Cerebellar nuclear complex (tissue), 1 donor: ENCODE data around the gene TRPV2.
"Not testable (repeated sequence)": the region's sequence is repeated elsewhere in the genome, so short reads cannot be mapped to it uniquely, and the experiment has no call there.

Source experiments
- DNase-seq, 2 experiments: peaks; one replicate each; lab custom pipeline; 2025; lab: John Stamatoyannopoulos, UW

Gene TRPV2

DNA sequence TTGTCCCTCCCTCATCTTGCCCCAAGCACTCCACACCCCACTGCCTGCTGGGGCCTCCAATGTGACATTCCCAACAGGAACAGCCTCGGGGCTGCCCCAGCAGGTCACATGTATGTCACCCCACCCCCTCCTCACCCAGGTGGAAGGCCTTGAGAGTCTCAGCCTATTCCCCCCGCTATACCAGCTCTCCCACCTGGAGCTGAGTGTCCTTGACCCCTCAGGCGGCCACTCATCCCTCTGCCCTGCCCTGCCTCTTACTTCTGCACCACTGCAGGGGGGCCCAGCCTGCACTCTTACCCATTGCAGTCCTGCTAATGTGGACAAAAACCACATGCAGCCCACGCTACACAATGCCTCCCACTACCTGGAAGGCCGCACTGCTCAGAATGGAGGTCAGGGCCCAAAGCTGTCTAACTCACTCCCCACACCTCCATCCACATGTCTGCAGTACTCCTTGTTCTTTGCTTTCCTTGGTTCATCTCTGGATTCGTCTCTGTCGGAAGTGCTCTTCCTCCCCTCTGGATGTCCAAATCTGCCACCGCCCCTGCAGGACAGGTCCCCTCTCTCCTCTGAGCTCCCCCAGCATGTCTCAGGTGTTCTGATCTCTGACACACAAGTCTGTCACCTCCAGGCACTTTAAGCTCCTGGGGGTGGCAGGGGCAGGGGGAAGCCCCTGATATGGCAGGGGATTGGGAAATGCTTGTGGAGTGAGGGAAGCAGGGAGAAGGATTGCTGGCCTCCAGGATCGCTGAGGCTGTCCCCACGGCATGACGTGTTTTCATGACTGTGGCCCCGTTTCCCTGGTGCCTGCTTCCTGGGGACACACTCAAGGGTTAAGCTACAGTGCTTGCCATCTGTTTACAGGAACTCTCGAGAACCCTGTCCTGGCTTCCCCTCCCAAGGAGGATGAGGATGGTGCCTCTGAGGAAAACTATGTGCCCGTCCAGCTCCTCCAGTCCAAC lies 20.8 kb downstream of the TRPV2 start:
- DNase-seq = no peak

DNA sequence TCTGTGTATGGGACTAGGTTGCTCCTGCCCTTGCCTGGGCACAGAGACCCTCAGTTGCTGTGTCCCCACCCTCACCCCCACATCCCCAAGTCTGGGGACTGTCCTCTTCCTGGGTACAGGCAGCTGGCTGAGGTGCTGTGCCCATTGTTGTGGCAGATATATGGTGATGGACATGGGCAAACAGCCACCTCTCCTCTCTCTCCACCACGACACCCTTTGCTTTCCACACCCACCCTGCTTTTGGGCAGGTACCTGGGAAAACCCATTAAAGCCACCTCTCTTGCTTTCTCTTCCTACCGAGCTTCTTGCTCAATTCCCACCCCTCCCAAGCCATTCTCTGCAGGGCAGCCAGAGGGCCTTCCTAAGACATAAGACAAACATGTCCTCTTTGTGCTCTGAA lies 21.7 kb downstream of the TRPV2 start:
- DNase-seq = no peak

DNA sequence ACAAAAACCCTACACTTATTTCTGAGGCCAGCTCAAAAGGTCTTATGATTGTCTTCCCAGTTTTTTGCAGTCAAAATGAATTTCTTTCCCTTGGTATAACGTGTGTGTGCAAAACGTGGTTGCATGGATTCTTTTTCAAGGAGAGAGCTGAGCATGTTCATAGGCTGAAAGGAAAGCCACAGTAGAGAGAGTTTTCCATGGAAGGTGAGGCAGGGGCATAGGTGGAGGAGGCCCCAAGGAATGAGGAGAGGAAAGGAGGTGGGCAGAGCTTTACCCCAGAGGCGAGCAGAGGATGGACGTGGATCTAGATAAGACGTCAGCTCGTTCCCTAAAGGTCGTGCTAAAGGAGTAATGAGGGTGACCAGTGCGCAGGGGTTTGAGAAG lies 22.8 kb downstream of the TRPV2 start:
- DNase-seq = no peak

DNA sequence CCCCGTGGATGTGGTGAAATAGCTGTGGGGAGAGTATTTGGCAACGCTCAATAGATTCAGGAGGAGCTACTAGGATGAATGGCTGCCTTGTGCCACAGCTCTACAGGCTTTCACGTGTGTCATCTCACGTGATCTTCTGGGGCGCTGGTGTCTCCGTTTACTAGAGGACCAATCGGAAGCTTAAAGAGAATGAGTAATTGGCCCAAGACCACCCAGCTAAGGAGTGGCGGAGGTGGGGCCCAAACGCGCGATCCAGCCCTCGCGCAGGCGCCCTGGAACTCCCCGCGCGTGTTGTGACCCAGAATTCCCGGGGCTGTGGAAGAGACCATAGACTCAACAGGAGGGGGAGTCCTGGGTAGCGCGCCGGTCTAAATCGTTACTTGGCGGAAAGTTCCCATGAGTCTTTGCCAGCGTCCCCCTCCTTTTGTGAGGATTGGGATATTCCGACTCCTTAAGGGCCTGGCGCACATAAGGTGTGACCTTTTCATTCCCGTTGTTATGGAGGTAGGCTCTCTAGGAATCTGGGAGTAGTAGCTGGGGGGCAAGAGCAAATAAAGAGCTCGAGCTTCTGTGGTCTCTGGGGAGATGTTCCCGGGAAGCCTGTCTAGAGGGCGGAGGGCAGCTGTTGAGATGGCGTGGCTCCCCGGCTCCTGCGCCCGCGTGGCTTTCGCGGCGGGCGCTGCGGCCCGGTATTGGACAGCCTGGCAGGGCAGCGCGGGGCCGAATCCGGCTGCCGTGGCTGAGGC lies 23.4 kb downstream of the TRPV2 start:
- DNase-seq = peak; percentile 74 to 79

DNA sequence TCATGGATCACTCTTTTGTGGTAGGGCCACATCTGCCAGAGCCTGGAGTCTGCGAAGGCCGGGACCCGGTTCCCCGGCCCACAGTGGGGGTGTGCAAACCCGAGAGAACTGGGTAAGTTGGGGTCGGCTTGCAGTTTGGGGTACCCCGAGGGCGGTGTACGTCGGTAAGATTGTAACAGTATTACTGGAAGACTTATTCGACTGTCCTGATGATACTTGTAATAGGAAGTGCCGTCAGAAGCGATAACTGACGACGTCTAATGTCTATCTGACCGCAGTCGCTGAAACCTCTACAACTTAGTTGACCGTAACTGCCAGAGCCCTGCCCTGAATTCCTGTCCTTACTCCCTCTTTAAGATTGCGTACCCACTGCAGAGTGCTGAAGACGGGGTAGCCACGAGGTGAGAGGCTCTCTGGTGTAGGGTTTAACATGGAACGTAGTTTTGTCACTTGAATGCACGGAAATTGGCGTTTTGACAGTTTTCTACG lies 24.0 kb downstream of the TRPV2 start:
- DNase-seq = no peak

- DNase-seq = no peak
Observed at GRCh38 chr17:16439811-16440351, 24.5 kb downstream of the TRPV2 start.

GRCh38 chr17:16440354-16440753 lies 25.0 kb downstream of the TRPV2 start:
- DNase-seq = not testable (repeated sequence)

GRCh38 chr17:16440901-16441629 lies 25.7 kb downstream of the TRPV2 start:
- DNase-seq = no peak

DNA sequence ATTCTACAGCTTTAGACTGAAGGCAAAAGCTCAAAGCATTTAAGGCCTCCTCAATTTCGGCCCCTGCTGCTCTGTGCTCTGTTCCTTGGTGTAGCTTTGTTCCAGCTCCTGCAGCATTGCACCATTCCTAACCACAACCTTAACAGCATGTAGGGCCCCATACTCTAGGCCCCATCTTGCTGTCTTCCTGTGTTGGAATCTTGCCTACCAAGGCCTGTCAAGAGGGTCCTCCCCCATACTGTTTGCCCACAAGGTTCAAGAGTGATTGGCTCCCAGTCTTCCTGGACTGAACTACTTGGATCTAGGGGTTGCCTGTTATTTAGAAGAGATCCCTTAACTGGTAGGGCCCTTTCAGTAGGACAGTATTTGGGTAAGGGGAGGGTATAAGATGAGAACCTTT lies 26.8 kb downstream of the TRPV2 start:
- no peak for DNase-seq

DNA sequence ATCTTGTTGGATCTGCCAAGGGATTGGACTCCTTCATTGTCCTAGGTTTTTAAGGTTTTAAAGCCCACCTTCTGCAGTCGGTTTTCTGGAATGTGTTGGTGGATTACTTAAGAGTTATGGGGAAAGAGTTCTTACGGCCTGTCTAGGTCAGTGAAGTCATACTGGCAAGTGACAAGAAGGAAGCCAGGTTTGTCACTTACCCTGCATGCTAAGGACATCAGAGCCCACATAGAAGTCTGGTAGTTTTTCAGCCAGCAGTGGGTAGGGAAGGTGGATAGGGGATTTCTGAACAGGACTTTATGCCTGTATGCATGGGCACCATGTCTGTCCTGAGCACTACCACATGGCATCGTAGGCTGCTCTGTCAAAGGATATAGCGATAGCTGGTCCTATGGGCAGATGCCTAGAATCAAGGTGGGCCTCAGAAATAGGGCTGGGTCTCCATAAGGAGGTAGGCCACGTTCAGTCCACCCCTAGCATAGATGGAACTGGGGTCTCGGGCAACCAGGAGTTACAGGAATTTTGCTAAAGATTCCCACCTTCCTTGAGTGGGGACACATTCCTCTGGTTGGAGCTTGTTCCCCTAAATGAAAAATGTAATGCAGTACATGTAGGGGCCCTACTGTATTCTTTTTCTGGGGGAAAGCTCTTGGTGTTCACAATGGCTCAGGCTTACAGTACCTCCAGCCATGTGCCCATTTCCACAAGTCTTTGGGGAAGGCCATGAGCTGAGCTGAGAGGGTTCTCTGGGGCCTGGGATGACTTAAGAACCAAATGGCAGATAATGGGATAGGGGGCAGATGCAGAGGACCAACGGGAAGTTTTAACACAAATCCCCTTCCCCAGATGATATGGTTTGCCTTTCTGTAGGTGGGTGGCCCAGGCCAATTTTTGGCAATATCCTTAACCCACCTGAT lies 27.5 kb downstream of the TRPV2 start:
- no peak for DNase-seq

- no peak for DNase-seq
Observed at GRCh38 chr17:16443511-16444257, 28.3 kb downstream of the TRPV2 start.

DNA sequence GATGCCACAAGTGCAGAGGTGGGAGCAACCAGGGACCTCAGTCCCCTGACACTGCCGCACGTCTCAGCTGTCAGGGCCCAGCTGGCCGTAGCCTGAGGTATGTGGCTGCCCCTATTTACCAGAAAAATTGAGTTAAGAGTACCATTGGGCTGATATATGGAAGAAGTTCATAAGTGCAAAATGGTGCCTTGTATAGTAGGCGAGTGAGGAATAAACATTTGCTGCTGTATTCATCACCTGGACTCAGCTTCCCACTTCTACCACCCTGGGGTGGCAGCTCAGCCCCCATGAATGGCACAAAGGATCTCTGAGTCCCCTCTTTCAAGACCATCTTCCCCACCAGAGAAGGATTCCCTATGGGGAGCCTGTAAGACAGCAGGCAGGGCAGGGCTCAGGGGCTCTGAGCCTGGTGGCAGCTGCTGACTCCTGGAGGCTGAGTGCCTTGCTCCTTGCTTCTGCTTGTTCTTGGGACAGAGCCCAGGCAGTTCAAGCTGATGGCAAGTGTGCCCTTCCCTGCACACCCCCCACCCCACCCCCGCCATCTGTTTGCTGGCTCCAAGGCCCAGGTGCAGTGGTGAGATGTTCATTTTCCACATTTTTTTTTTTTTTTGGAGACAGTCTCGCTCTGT lies 29.0 kb downstream of the TRPV2 start:
- no peak for DNase-seq

- no peak for DNase-seq
Observed at GRCh38 chr17:16446338-16446983, 31.1 kb downstream of the TRPV2 start.

- DNase-seq = no peak
Observed at GRCh38 chr17:16447676-16448075, 32.3 kb downstream of the TRPV2 start.

- DNase-seq = no peak
Observed at GRCh38 chr17:16448490-16448889, 33.1 kb downstream of the TRPV2 start.

GRCh38 chr17:16449121-16449570 lies 33.8 kb downstream of the TRPV2 start:
- DNase-seq = no peak

- no peak for DNase-seq
Observed at GRCh38 chr17:16450028-16450427, 34.7 kb downstream of the TRPV2 start.

GRCh38 chr17:16452268-16452667 lies 36.9 kb downstream of the TRPV2 start:
- not testable (repeated sequence) for DNase-seq

DNA sequence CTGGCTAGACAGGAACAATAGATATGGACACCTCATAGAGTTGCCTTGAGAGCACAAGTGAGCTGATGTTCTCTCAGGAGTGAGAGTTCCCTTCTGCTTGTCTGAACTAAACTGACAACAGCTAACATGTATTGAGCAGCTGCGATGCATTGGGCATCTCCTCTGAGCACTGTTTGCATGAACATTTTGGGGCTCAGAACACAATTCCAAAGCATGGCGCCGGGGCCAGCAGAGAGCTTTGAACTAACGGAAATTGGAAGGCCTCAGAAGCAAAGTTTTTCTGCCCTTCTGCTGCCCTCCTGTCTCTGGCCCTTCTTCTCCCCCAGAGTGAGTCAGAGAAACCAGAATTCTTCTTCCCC lies 38.1 kb downstream of the TRPV2 start:
- no peak for DNase-seq
